HG02852 (cell line): ENCODE measurements around the gene ANO1.

Source experiments
- ATAC-seq: cut with Tn5 transposase; IDR thresholded peaks from one replicate; pipeline ENCODE4 v1.9.1; 2021; ENCODE audit warnings: mild to moderate bottlenecking, moderate library complexity; ENCODE audit not compliant: unreplicated experiment

Gene ANO1

GRCh38 chr11:70092959-70093715 is 15.0 kb downstream of the ANO1 start:
- no peak for ATAC-seq

GRCh38 chr11:70095541-70096252 is 17.6 kb downstream of the ANO1 start:
- no peak for ATAC-seq

- ATAC-seq = no peak
These were observed 19.9 kb downstream of the ANO1 start for GRCh38 chr11:70097783-70098563.

GRCh38 chr11:70098936-70099335 is 20.8 kb downstream of the ANO1 start:
- no peak for ATAC-seq

GRCh38 chr11:70099578-70100279 is 21.6 kb downstream of the ANO1 start:
- no peak for ATAC-seq

GRCh38 chr11:70100280-70100603 is 22.1 kb downstream of the ANO1 start:
- no peak for ATAC-seq

GRCh38 chr11:70100791-70101190 is 22.7 kb downstream of the ANO1 start:
- ATAC-seq = no peak

- ATAC-seq = no peak
These were observed 25.3 kb downstream of the ANO1 start for GRCh38 chr11:70103256-70103975.

- ATAC-seq = no peak
These were observed 26.3 kb downstream of the ANO1 start for GRCh38 chr11:70104419-70104818.

- ATAC-seq = no peak
These were observed 26.8 kb downstream of the ANO1 start for GRCh38 chr11:70104961-70105360.

GRCh38 chr11:70105369-70105754 is 27.2 kb downstream of the ANO1 start:
- ATAC-seq = no peak

GRCh38 chr11:70105755-70106571 is 27.8 kb downstream of the ANO1 start:
- ATAC-seq = no peak

GRCh38 chr11:70106757-70107156 is 28.6 kb downstream of the ANO1 start:
- ATAC-seq = no peak

- ATAC-seq = no peak
These were observed 29.1 kb downstream of the ANO1 start for GRCh38 chr11:70107191-70107590.

- no peak for ATAC-seq
These were observed 29.6 kb downstream of the ANO1 start for GRCh38 chr11:70107756-70108155.

GRCh38 chr11:70108250-70108649 is 30.1 kb downstream of the ANO1 start:
- no peak for ATAC-seq

GRCh38 chr11:70109006-70109405 is 30.9 kb downstream of the ANO1 start:
- no peak for ATAC-seq

GRCh38 chr11:70109903-70110302 is 31.8 kb downstream of the ANO1 start:
- ATAC-seq = no peak

- ATAC-seq = no peak
These were observed 32.5 kb downstream of the ANO1 start for GRCh38 chr11:70110538-70111055.
